ENCODE measurements around the gene SPATA17.

SPATA17 gene

GRCh38 chr1:217889401-217889800, 258.3 kb downstream of the SPATA17 start:
- DNase-seq (ENCODE audit: low read depth): no peak
- no peak for TF ChIP-seq CTCF (IDR thresholded peaks at IDR 0.05; ENCODE audit: control insufficient read depth, insufficient read depth, low read depth, low read length, missing control alignments)
- H3K4me3 ChIP-seq (ENCODE audit: control insufficient read depth, low read depth, low read length): no peak overlapping the region

GRCh38 chr1:217891966-217892365, 260.8 kb downstream of the SPATA17 start:
- no peak for DNase-seq (ENCODE audit: low read depth)
- no peak overlapping the region for H3K4me3 ChIP-seq (ENCODE audit: control insufficient read depth, low read depth, low read length)
- no peak for TF ChIP-seq CTCF (IDR thresholded peaks at IDR 0.05; ENCODE audit: control insufficient read depth, insufficient read depth, low read depth, low read length, missing control alignments)

- no peak overlapping the region for H3K4me3 ChIP-seq (ENCODE audit: control insufficient read depth, low read depth, low read length)
- TF ChIP-seq CTCF (IDR thresholded peaks at IDR 0.05; ENCODE audit: control insufficient read depth, insufficient read depth, low read depth, low read length, missing control alignments): no peak
- DNase-seq (ENCODE audit: low read depth): no peak
Measured at GRCh38 chr1:217892750-217893149, 261.6 kb downstream of the SPATA17 start.

GRCh38 chr1:217895841-217896240, 264.7 kb downstream of the SPATA17 start:
- no peak for DNase-seq (ENCODE audit: low read depth)
- H3K4me3 ChIP-seq (ENCODE audit: control insufficient read depth, low read depth, low read length): no peak overlapping the region
- TF ChIP-seq CTCF (IDR thresholded peaks at IDR 0.05; ENCODE audit: control insufficient read depth, insufficient read depth, low read depth, low read length, missing control alignments): no peak

- no peak for DNase-seq (ENCODE audit: low read depth)
- no peak overlapping the region for H3K4me3 ChIP-seq (ENCODE audit: control insufficient read depth, low read depth, low read length)
- no peak for TF ChIP-seq CTCF (IDR thresholded peaks at IDR 0.05; ENCODE audit: control insufficient read depth, insufficient read depth, low read depth, low read length, missing control alignments)
Measured at GRCh38 chr1:217896490-217896889, 265.3 kb downstream of the SPATA17 start.

GRCh38 chr1:217897100-217897499, 266.0 kb downstream of the SPATA17 start:
- no peak for DNase-seq (ENCODE audit: low read depth)
- TF ChIP-seq CTCF (IDR thresholded peaks at IDR 0.05; ENCODE audit: control insufficient read depth, insufficient read depth, low read depth, low read length, missing control alignments): no peak
- no peak overlapping the region for H3K4me3 ChIP-seq (ENCODE audit: control insufficient read depth, low read depth, low read length)

- no peak overlapping the region for H3K4me3 ChIP-seq (ENCODE audit: control insufficient read depth, low read depth, low read length)
- DNase-seq (ENCODE audit: low read depth): no peak
- TF ChIP-seq CTCF (IDR thresholded peaks at IDR 0.05; ENCODE audit: control insufficient read depth, insufficient read depth, low read depth, low read length, missing control alignments): no peak
Measured at GRCh38 chr1:217899614-217900013, 268.5 kb downstream of the SPATA17 start.

All from AG09309 (cell line).